NB4 (cell line): ENCODE data around the gene HCFC1.

Experiments
- POLR2A ChIP-seq: IDR thresholded peaks from 2 replicates; pipeline ENCODE4 v1.6.1; 2011; ENCODE audit warnings: mild to moderate bottlenecking; ENCODE audit not compliant: insufficient read length; ENCODE audit errors: extremely low read depth
- TF ChIP-seq, protein P1 (sequence below): IDR thresholded peaks from one replicate; pipeline ENCODE4 v1.5.1; 2012; ENCODE audit warnings: low read depth, low read length
- TF ChIP-seq, protein P2 (sequence below): IDR thresholded peaks from 2 replicates; pipeline ENCODE4 v1.6.1; 2011; ENCODE audit warnings: low read depth, low read length

DNA sequence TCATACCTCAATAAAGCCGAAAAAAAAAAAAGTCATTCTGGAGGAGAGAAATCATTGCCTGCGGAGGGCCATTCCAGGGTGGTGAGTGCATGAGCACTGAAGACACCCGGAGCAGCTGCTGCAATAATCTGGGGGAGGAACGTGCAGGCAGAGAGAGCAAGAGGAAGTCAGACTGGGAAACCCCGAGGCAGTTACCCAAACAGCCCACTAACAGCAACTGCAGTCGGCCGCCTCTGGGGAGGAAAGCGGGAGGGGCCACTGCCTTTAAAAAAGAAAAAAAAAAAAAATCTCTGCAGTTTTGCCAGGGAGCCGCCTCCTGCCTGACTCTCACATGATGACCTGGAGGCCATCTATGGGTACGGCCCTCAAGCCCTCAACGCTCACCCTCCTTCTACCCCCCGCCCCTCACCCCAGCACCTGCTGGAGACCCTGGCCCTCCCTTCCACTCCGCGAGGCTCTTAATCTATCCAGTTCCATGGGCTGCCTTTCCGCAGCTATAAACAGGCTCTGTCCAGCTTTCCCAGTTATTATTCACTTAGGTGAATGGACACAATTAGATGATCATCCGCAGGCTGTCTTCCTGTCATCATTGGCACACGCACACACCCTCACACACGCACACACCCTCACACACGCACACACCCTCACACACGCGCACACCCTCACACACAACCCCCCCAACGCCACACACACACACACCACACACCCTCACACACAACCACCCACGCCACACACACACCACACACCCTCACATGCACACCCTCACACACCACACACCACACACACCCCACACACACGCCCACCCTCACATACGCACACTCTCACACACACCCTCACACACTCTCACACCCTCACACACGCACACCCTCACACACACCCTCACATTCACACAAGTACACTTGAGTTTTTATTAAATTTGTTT lies 70.5 kb downstream of the HCFC1 start:
- TF ChIP-seq, protein P1, sequence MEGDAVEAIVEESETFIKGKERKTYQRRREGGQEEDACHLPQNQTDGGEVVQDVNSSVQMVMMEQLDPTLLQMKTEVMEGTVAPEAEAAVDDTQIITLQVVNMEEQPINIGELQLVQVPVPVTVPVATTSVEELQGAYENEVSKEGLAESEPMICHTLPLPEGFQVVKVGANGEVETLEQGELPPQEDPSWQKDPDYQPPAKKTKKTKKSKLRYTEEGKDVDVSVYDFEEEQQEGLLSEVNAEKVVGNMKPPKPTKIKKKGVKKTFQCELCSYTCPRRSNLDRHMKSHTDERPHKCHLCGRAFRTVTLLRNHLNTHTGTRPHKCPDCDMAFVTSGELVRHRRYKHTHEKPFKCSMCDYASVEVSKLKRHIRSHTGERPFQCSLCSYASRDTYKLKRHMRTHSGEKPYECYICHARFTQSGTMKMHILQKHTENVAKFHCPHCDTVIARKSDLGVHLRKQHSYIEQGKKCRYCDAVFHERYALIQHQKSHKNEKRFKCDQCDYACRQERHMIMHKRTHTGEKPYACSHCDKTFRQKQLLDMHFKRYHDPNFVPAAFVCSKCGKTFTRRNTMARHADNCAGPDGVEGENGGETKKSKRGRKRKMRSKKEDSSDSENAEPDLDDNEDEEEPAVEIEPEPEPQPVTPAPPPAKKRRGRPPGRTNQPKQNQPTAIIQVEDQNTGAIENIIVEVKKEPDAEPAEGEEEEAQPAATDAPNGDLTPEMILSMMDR: no peak
- no peak for TF ChIP-seq POLR2A
- TF ChIP-seq, protein P2, sequence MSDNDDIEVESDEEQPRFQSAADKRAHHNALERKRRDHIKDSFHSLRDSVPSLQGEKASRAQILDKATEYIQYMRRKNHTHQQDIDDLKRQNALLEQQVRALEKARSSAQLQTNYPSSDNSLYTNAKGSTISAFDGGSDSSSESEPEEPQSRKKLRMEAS: no peak; the same call in 1 of the 2 replicates
